GM23338 (cell line): ENCODE data around the gene CTNND2. TPM values are rescaled to one million over a fixed set of nuclear protein-coding genes. Genes with fewer than 3 reads are reported as not detected.

ENCODE experiments used
- ATAC-seq: fragments of 200-7000 bp; cut with Tn5 transposase; 3 replicates; pipeline ENCODE4 v1.9.1; 2020
- DNase-seq: peaks from one replicate; pipeline ENCODE4 v3.0.0-alpha.2; 2015; ENCODE audit warnings: low spot score
- H2AFZ ChIP-seq: fragments of 200-600 bp; sonication (generic); 2 replicates; pipeline ENCODE4 v1.8.0; 2016; ENCODE audit warnings: antibody characterized with exemption, mild to moderate bottlenecking, moderate library complexity
- H3F3A ChIP-seq: fragments of 200-600 bp; sonication (generic); replicated peaks from 2 replicates; pipeline ENCODE4 v1.8.0; 2017; ENCODE audit warnings: antibody characterized with exemption, mixed run types, low read depth
- H3K27ac ChIP-seq: fragments of 200-600 bp; sonication (generic); 2 replicates; pipeline ENCODE4 v1.6.1; 2016; ENCODE audit warnings: low read depth
- H3K27me3 ChIP-seq: fragments of 200-600 bp; sonication (generic); 2 replicates; pipeline ENCODE4 v1.8.0; 2016; ENCODE audit warnings: mild to moderate bottlenecking, mixed run types, moderate library complexity; ENCODE audit not compliant: insufficient read depth
- H3K36me3 ChIP-seq: fragments of 200-600 bp; sonication (generic); 2 replicates; pipeline ENCODE4 v1.8.0; 2016; ENCODE audit warnings: mild to moderate bottlenecking; ENCODE audit not compliant: insufficient read depth
- H3K4me1 ChIP-seq: fragments of 200-600 bp; sonication (generic); 2 replicates; pipeline ENCODE4 v1.8.0; 2016; ENCODE audit warnings: mild to moderate bottlenecking, moderate library complexity; ENCODE audit not compliant: insufficient read depth
- H3K4me2 ChIP-seq: fragments of 200-600 bp; sonication (generic); 2 replicates; pipeline ENCODE4 v1.7.1; 2017; ENCODE audit warnings: mixed run types
- H3K4me3 ChIP-seq: fragments of 200-600 bp; sonication (generic); 2 replicates; pipeline ENCODE4 v1.6.1; 2016; ENCODE audit warnings: mixed run types
- H3K79me2 ChIP-seq: fragments of 200-600 bp; sonication (generic); replicated peaks from 2 replicates; pipeline ENCODE4 v1.8.0; 2017; ENCODE audit warnings: mild to moderate bottlenecking; ENCODE audit not compliant: insufficient read depth
- H3K9me2 ChIP-seq: fragments of 200-600 bp; sonication (generic); 2 replicates; pipeline ENCODE4 v1.8.0; 2017; ENCODE audit not compliant: insufficient read depth
- H4K20me1 ChIP-seq: fragments of 200-600 bp; sonication (generic); replicated peaks from 2 replicates; pipeline ENCODE4 v1.8.0; 2017; ENCODE audit warnings: mild to moderate bottlenecking; ENCODE audit not compliant: insufficient read depth
- H3K27ac Mint-ChIP-seq: 2 replicates; pipeline ENCODE4 v1.8.0; 2020; ENCODE audit warnings: inconsistent platforms, mild to moderate bottlenecking, moderate library complexity, mixed read lengths
- H3K27me3 Mint-ChIP-seq: 3 replicates; pipeline ENCODE4 v1.8.0; 2022; ENCODE audit warnings: low read depth, mild to moderate bottlenecking, moderate library complexity, mixed read lengths, inconsistent platforms; ENCODE audit not compliant: insufficient read depth, poor library complexity
- H3K36me3 Mint-ChIP-seq: 3 replicates; pipeline ENCODE4 v1.8.0; 2021; ENCODE audit warnings: low read depth, mild to moderate bottlenecking, inconsistent platforms, moderate library complexity, mixed read lengths
- H3K4me1 Mint-ChIP-seq: 3 replicates; pipeline ENCODE4 v1.8.0; 2020; ENCODE audit warnings: mild to moderate bottlenecking, inconsistent platforms, mixed read lengths
- H3K4me3 Mint-ChIP-seq: 3 replicates; pipeline ENCODE4 v1.8.0; 2021; ENCODE audit warnings: moderate library complexity, mild to moderate bottlenecking, inconsistent platforms, mixed read lengths
- H3K9me3 Mint-ChIP-seq: 3 replicates; pipeline ENCODE4 v1.8.0; 2020; ENCODE audit warnings: moderate library complexity, mild to moderate bottlenecking, inconsistent platforms, mixed read lengths
- CREB1 ChIP-seq: fragments of 250-450 bp; sonication (Bioruptor Pico); IDR thresholded peaks from 2 replicates; pipeline ENCODE4 v1.5.0; 2020; ENCODE audit warnings: low read depth, mild to moderate bottlenecking, moderate library complexity
- CTCF ChIP-seq, 2 experiments: fragments of 200-600 bp in 1 of 2; sonication (generic) in 1 of 2; conservative IDR thresholded peaks; 2 replicates each; pipeline versions ENCODE4 v1.5.1 to v1.6.1; 2016 to 2017; ENCODE audit warnings: antibody characterized with exemption in 2 of 2, low read depth in 2 of 2, mild to moderate bottlenecking in 2 of 2, moderate library complexity in 1 of 2
- ETS1 ChIP-seq: IDR thresholded peaks from 2 replicates; pipeline ENCODE4 v1.6.1; 2016; ENCODE audit warnings: antibody characterized with exemption
- EZH2 ChIP-seq: fragments of 200-600 bp; sonication (generic); IDR thresholded peaks from one replicate; pipeline ENCODE4 v1.8.0; 2017; ENCODE audit warnings: antibody characterized with exemption, mild to moderate bottlenecking, low read depth; ENCODE audit not compliant: unreplicated experiment
- EZH2phosphoT487 ChIP-seq: fragments of 200-600 bp; sonication (generic); IDR thresholded peaks from one replicate; pipeline ENCODE4 v1.8.1; 2018; ENCODE audit warnings: antibody characterized with exemption; ENCODE audit not compliant: unreplicated experiment
- JUNB ChIP-seq: IDR thresholded peaks from one replicate; pipeline ENCODE4 v1.6.1; 2016; ENCODE audit warnings: antibody characterized with exemption; ENCODE audit not compliant: unreplicated experiment
- NANOG ChIP-seq: IDR thresholded peaks from 2 replicates; pipeline ENCODE4 v1.6.1; 2016; ENCODE audit warnings: antibody characterized with exemption, borderline replicate concordance
- POLR2AphosphoS5 ChIP-seq: IDR thresholded peaks from 2 replicates; pipeline ENCODE4 v1.6.1; 2016; ENCODE audit warnings: antibody characterized with exemption, low read depth
- REST ChIP-seq: IDR thresholded peaks from one replicate; pipeline ENCODE4 v1.6.1; 2018; ENCODE audit warnings: antibody characterized with exemption; ENCODE audit not compliant: unreplicated experiment
- STAT1 ChIP-seq: IDR thresholded peaks from one replicate; pipeline ENCODE4 v1.6.1; 2016; ENCODE audit warnings: antibody characterized with exemption; ENCODE audit not compliant: unreplicated experiment
- ZNF114 ChIP-seq: fragments of 250-450 bp; sonication (Bioruptor Pico); IDR thresholded peaks from 2 replicates; pipeline ENCODE4 v1.5.0; 2020; ENCODE audit warnings: mild to moderate bottlenecking, moderate library complexity
- ZNF331 ChIP-seq: fragments of 250-450 bp; sonication (Bioruptor Pico); IDR thresholded peaks from 2 replicates; pipeline ENCODE4 v1.5.0; 2020; ENCODE audit warnings: low read depth, mild to moderate bottlenecking, moderate library complexity
- ZNF462 ChIP-seq: fragments of 250-450 bp; sonication (Bioruptor Pico); IDR thresholded peaks from 2 replicates; pipeline ENCODE4 v1.5.0; 2020; ENCODE audit warnings: mild to moderate bottlenecking, moderate library complexity
- polyA plus RNA-seq: library from polyadenylated mRNA; unstranded; fragments of >200 nt; fragmentation: Nextera tagmentation; extraction: Ambion mirVana; gene quantifications from 2 replicates; pipeline ENCODE4 v1.2.1, GENCODE V29; 2016
- total RNA-seq: library from RNA; depleted of rRNA; stranded (reverse); fragments of >200 nt; shearing (Covaris generic); gene quantifications from 2 replicates; pipeline ENCODE4 v1.2.3, GENCODE V29; 2014

Gene CTNND2
- total and polyA plus RNA-seq, 2 experiments from 2014 or later, result 5.1 to 7.0 TPM

- Histone ChIP-seq H3K27ac (no peak overlapping the region), H4K20me1 (no peaks in the 10 kb centered on the region), H3K36me3 (no peaks in the 10 kb centered on the region), H3F3A (no peaks in the 10 kb centered on the region), H2AFZ (no peak overlapping the region), H3K79me2 (no peaks in the 10 kb centered on the region), H3K4me2 (no peak overlapping the region), H3K4me3 (no peak overlapping the region), H3K9me2 (no peaks in the 10 kb centered on the region), H3K27me3 (no peaks in the 10 kb centered on the region), H3K4me1 (peaks cover 29% of the 10 kb centered on the region)
- H3K36me3 Mint-ChIP-seq, result no peaks in the 10 kb centered on the region; the same call in 2 of the 3 replicates
- H3K27ac Mint-ChIP-seq, result peak overlapping the region; percentile 82; the same call in 1 of the 2 replicates
- no peak overlapping the region for H3K4me3 Mint-ChIP-seq
- TF ChIP-seq EZH2phosphoT487 (no peak), ZNF331 (CRISPR knock-in tag) (no peak), ETS1 (no peak), ZNF114 (CRISPR knock-in tag) (no peak), REST (no peak), JUNB (no peak), STAT1 (no peak), NANOG (no peak), CREB1 (no peak), CTCF (conservative IDR thresholded peaks at IDR 0.05; ENCODE audit: low read depth in 2 of 2) (no peak), EZH2 (no peak), POLR2AphosphoS5 (no peak), ZNF462 (no peak)
- H3K4me1 Mint-ChIP-seq, result peaks cover 40% of the 10 kb centered on the region
- H3K9me3 Mint-ChIP-seq, result peaks cover 4% of the 10 kb centered on the region; the same call in 1 of the 3 replicates
- peak; percentile 51; the same call in 2 of the 3 replicates for ATAC-seq
- no peaks in the 10 kb centered on the region for H3K27me3 Mint-ChIP-seq
- peak; percentile 10 for DNase-seq
These were observed 308.1 kb downstream of the CTNND2 start for GRCh38 chr5:11596185-11596584.
